Measurements from ENCODE around the gene MTHFD1L.
"Not testable (repeated sequence)": the region's sequence is repeated elsewhere in the genome, so short reads cannot be mapped to it uniquely, and the experiment has no call there.

The MTHFD1L gene

DNA sequence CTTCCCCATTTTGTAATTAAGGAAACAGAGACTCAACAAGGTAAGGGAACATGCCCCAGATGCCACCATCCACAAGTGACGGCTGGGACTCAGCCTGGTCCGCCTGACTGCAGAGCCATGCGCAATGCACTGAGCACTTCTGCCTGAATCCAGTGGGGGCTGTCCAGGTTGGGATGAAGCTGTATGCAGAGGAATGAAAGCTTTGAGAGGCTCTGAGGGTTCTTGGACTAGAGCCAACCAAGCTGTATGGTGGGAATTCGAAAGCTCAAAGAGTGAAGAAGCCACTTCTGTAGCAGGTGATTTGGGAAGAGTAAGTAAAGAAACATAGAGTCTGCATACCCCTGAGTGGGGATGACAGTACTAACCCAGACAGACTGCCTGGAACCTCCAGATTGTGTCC is 246.6 kb downstream of the MTHFD1L start:
- no peak overlapping the region for H3K4me3 ChIP-seq (ENCODE audit: low read length)
- WGBS (ENCODE audit: insufficient coverage, insufficient read length) = no CpG with 5 or more reads among the region's 4 CpGs
- no peaks in the 10 kb centered on the region for H3K9me3 ChIP-seq (ENCODE audit: control insufficient read depth, insufficient read depth, low read length)
- no peaks in the 10 kb centered on the region for H3K4me1 ChIP-seq (ENCODE audit: control insufficient read depth, insufficient read depth, low read length)
- H3K36me3 ChIP-seq (ENCODE audit: control insufficient read depth, insufficient read depth, low read length) = no peaks in the 10 kb centered on the region
- DNase-seq (ENCODE audit: low read depth, low spot score) = no peak
- no peaks in the 10 kb centered on the region for H3K27me3 ChIP-seq (ENCODE audit: control insufficient read depth, insufficient read depth, low read length)
- no peak overlapping the region for H3K27ac ChIP-seq (ENCODE audit: low read length)

- H3K9me3 ChIP-seq (ENCODE audit: control insufficient read depth, insufficient read depth, low read length); H3K36me3 ChIP-seq (ENCODE audit: control insufficient read depth, insufficient read depth, low read length); H3K4me3 ChIP-seq (ENCODE audit: low read length); H3K4me1 ChIP-seq (ENCODE audit: control insufficient read depth, insufficient read depth, low read length); H3K27ac ChIP-seq (ENCODE audit: low read length); DNase-seq (ENCODE audit: low read depth, low spot score); H3K27me3 ChIP-seq (ENCODE audit: control insufficient read depth, insufficient read depth, low read length): not testable (repeated sequence)
- WGBS (ENCODE audit: insufficient coverage, insufficient read length) = no CpG with 5 or more reads among the region's 3 CpGs
Measured at GRCh38 chr6:151112884-151113283, 247.4 kb downstream of the MTHFD1L start.

- Histone ChIP-seq H3K36me3 (ENCODE audit: control insufficient read depth, insufficient read depth, low read length) (no peaks in the 10 kb centered on the region), H3K27me3 (ENCODE audit: control insufficient read depth, insufficient read depth, low read length) (no peaks in the 10 kb centered on the region), H3K27ac (ENCODE audit: low read length) (no peak overlapping the region), H3K9me3 (ENCODE audit: control insufficient read depth, insufficient read depth, low read length) (no peaks in the 10 kb centered on the region), H3K4me1 (ENCODE audit: control insufficient read depth, insufficient read depth, low read length) (no peaks in the 10 kb centered on the region), H3K4me3 (ENCODE audit: low read length) (no peak overlapping the region)
- no peak for DNase-seq (ENCODE audit: low read depth, low spot score)
- no CpG with 5 or more reads among the region's 5 CpGs for WGBS (ENCODE audit: insufficient coverage, insufficient read length)
Measured at GRCh38 chr6:151113641-151114040, 248.1 kb downstream of the MTHFD1L start.

- H3K36me3 ChIP-seq (ENCODE audit: control insufficient read depth, insufficient read depth, low read length) = no peaks in the 10 kb centered on the region
- no peaks in the 10 kb centered on the region for H3K27me3 ChIP-seq (ENCODE audit: control insufficient read depth, insufficient read depth, low read length)
- H3K27ac ChIP-seq (ENCODE audit: low read length) = no peak overlapping the region
- no CpG with 5 or more reads among the region's 8 CpGs for WGBS (ENCODE audit: insufficient coverage, insufficient read length)
- DNase-seq (ENCODE audit: low read depth, low spot score) = no peak
- no peaks in the 10 kb centered on the region for H3K9me3 ChIP-seq (ENCODE audit: control insufficient read depth, insufficient read depth, low read length)
- H3K4me1 ChIP-seq (ENCODE audit: control insufficient read depth, insufficient read depth, low read length) = no peaks in the 10 kb centered on the region
- H3K4me3 ChIP-seq (ENCODE audit: low read length) = no peak overlapping the region
Measured at GRCh38 chr6:151118461-151119123, 253.1 kb downstream of the MTHFD1L start.

- Histone ChIP-seq H3K4me3 (ENCODE audit: low read length) (no peak overlapping the region), H3K36me3 (ENCODE audit: control insufficient read depth, insufficient read depth, low read length) (no peaks in the 10 kb centered on the region), H3K9me3 (ENCODE audit: control insufficient read depth, insufficient read depth, low read length) (no peaks in the 10 kb centered on the region), H3K27me3 (ENCODE audit: control insufficient read depth, insufficient read depth, low read length) (no peaks in the 10 kb centered on the region), H3K27ac (ENCODE audit: low read length) (no peak overlapping the region), H3K4me1 (ENCODE audit: control insufficient read depth, insufficient read depth, low read length) (no peaks in the 10 kb centered on the region)
- no peak for DNase-seq (ENCODE audit: low read depth, low spot score)
- no CpG with 5 or more reads among the region's 11 CpGs for WGBS (ENCODE audit: insufficient coverage, insufficient read length)
Measured at GRCh38 chr6:151119823-151120524, 254.5 kb downstream of the MTHFD1L start.

DNA sequence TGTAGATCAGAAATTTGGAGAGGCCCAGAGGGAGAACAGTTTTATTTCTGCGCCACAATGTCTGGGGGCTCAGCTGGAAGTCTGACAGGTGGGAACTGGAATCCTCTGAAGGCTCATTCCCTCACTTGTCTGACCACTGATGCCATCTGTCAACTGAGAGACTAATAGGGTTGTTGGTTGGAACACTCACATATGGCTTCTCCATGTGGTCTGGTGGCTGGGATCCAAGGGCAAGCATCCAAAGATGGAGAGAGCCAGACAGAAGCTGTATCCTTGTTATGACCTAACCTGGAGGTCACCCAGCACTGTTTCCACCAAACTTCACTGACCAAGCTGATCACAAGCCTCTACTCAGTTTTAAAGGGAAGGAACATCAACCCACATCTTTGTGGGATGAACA is 256.4 kb downstream of the MTHFD1L start:
- no peaks in the 10 kb centered on the region for H3K4me1 ChIP-seq (ENCODE audit: control insufficient read depth, insufficient read depth, low read length)
- H3K4me3 ChIP-seq (ENCODE audit: low read length) = no peak overlapping the region
- no peaks in the 10 kb centered on the region for H3K36me3 ChIP-seq (ENCODE audit: control insufficient read depth, insufficient read depth, low read length)
- no peak for DNase-seq (ENCODE audit: low read depth, low spot score)
- WGBS (ENCODE audit: insufficient coverage, insufficient read length) = no CpG with 5 or more reads among the region's 1 CpG
- H3K9me3 ChIP-seq (ENCODE audit: control insufficient read depth, insufficient read depth, low read length) = no peaks in the 10 kb centered on the region
- H3K27ac ChIP-seq (ENCODE audit: low read length) = no peak overlapping the region
- H3K27me3 ChIP-seq (ENCODE audit: control insufficient read depth, insufficient read depth, low read length) = no peaks in the 10 kb centered on the region

DNA sequence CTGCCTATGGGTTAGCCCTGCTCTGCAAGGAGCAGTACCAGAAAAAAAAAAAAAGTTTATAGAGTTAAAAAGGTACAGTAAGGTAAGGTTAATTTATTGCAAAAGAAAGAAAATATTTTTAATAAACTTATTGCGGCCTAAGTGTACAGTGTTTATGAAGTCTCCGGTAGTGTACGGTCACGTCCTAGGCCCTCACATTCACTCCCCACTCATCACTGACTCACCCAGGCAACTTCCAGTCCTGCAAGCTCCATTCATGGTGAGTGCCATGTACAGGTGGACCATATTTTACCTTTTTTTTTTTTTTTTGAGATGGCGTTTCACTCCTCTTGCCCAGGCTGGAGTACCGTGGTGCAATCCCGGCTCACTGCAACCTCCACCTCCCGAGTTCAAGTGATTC is 258.1 kb downstream of the MTHFD1L start:
- not testable (repeated sequence) for DNase-seq (ENCODE audit: low read depth, low spot score)

GRCh38 chr6:151125242-151125641 is 259.7 kb downstream of the MTHFD1L start:
- not testable (repeated sequence) for H3K36me3 ChIP-seq (ENCODE audit: control insufficient read depth, insufficient read depth, low read length); DNase-seq (ENCODE audit: low read depth, low spot score); H3K4me1 ChIP-seq (ENCODE audit: control insufficient read depth, insufficient read depth, low read length); H3K9me3 ChIP-seq (ENCODE audit: control insufficient read depth, insufficient read depth, low read length); H3K27ac ChIP-seq (ENCODE audit: low read length); H3K27me3 ChIP-seq (ENCODE audit: control insufficient read depth, insufficient read depth, low read length); H3K4me3 ChIP-seq (ENCODE audit: low read length)
- WGBS (ENCODE audit: insufficient coverage, insufficient read length) = no CpG with 5 or more reads among the region's 2 CpGs

More for the DNA sequence above, 258.1 kb downstream of the MTHFD1L start:
- WGBS (ENCODE audit: insufficient coverage, insufficient read length) = no CpG with 5 or more reads among the region's 8 CpGs
- H3K27me3 ChIP-seq (ENCODE audit: control insufficient read depth, insufficient read depth, low read length); H3K27ac ChIP-seq (ENCODE audit: low read length); H3K36me3 ChIP-seq (ENCODE audit: control insufficient read depth, insufficient read depth, low read length); H3K4me3 ChIP-seq (ENCODE audit: low read length); H3K9me3 ChIP-seq (ENCODE audit: control insufficient read depth, insufficient read depth, low read length); H3K4me1 ChIP-seq (ENCODE audit: control insufficient read depth, insufficient read depth, low read length): not testable (repeated sequence)

DNA sequence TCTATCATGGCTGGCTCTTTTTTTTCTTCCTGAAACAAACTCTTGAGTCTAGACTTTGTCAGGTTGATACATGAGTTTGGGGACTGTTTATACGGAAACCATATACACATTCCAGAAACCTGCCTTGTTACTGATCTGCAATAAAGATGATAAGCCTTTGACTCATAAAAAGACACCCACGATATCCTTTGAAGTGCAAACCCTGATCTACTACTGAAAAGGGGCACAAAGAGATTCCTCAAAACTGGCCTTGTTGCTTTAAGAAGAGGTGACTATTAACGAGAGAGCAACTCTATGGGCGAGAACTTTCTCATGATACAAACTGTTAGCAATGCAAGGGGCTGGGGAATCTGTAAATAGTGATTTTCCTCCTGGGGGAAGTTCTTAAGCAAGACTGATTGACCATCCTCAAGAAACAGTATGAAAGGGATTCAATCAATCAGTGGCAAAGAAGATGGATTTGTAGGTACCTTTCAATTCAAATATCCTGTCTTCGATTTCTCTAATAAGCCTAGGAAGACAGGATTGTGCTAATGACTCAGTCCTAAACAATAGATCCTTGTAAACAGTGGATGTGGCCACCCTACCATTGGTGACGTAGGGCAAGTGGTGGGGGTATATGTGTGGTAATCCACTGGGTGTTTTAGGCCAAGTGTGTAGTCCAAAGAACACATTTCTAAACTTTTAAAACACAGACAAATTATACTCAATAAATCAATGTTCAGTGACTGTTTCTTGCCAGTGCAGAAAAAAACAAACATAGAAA is 260.3 kb downstream of the MTHFD1L start:
- H3K27ac ChIP-seq (ENCODE audit: low read length); DNase-seq (ENCODE audit: low read depth, low spot score); H3K9me3 ChIP-seq (ENCODE audit: control insufficient read depth, insufficient read depth, low read length); H3K27me3 ChIP-seq (ENCODE audit: control insufficient read depth, insufficient read depth, low read length); H3K36me3 ChIP-seq (ENCODE audit: control insufficient read depth, insufficient read depth, low read length); H3K4me1 ChIP-seq (ENCODE audit: control insufficient read depth, insufficient read depth, low read length); H3K4me3 ChIP-seq (ENCODE audit: low read length): not testable (repeated sequence)
- no CpG with 5 or more reads among the region's 6 CpGs for WGBS (ENCODE audit: insufficient coverage, insufficient read length)

- not testable (repeated sequence) for H3K4me3 ChIP-seq (ENCODE audit: low read length); H3K4me1 ChIP-seq (ENCODE audit: control insufficient read depth, insufficient read depth, low read length); H3K9me3 ChIP-seq (ENCODE audit: control insufficient read depth, insufficient read depth, low read length); H3K27ac ChIP-seq (ENCODE audit: low read length); H3K27me3 ChIP-seq (ENCODE audit: control insufficient read depth, insufficient read depth, low read length); DNase-seq (ENCODE audit: low read depth, low spot score); H3K36me3 ChIP-seq (ENCODE audit: control insufficient read depth, insufficient read depth, low read length)
- no CpG with 5 or more reads among the region's 4 CpGs for WGBS (ENCODE audit: insufficient coverage, insufficient read length)
Measured at GRCh38 chr6:151126417-151126724, 260.9 kb downstream of the MTHFD1L start.
